H9 (cell line): Measurements from ENCODE around the gene ADTRP. TPM values are rescaled to one million over a fixed set of nuclear protein-coding genes. Genes with fewer than 3 reads are reported as not detected.

ENCODE experiments used
- DNase-seq: peaks from one replicate; pipeline ENCODE4 v3.0.0-alpha.2; 2017
- H2AFZ ChIP-seq: one replicate; pipeline ENCODE4 v1.6.1; 2013; ENCODE audit warnings: mild to moderate bottlenecking, low read length, control low read depth, moderate library complexity
- H2AK5ac ChIP-seq: 2 replicates; pipeline ENCODE4 v1.6.1; 2013; ENCODE audit warnings: low read length, control low read depth, mixed read lengths; ENCODE audit not compliant: insufficient read length
- H2BK120ac ChIP-seq: one replicate; pipeline ENCODE4 v1.6.1; 2013; ENCODE audit warnings: low read depth, mild to moderate bottlenecking, low read length, control low read depth, inconsistent platforms; ENCODE audit not compliant: poor library complexity, severe bottlenecking
- H2BK12ac ChIP-seq: 2 replicates; pipeline ENCODE4 v1.6.1; 2013; ENCODE audit warnings: low read length, control low read depth, mixed read lengths, low read depth; ENCODE audit not compliant: insufficient read length
- H2BK15ac ChIP-seq: 2 replicates; pipeline ENCODE4 v1.6.1; 2013; ENCODE audit warnings: low read depth, low read length, control low read depth
- H2BK20ac ChIP-seq: one replicate; pipeline ENCODE4 v1.6.1; 2013; ENCODE audit warnings: low read depth, mild to moderate bottlenecking, low read length, control low read depth, inconsistent platforms; ENCODE audit not compliant: poor library complexity, severe bottlenecking
- H2BK5ac ChIP-seq: 2 replicates; pipeline ENCODE4 v1.6.1; 2013; ENCODE audit warnings: low read length, control low read depth, mixed read lengths; ENCODE audit not compliant: insufficient read length
- H3K14ac ChIP-seq: 2 replicates; pipeline ENCODE4 v1.6.1; 2013; ENCODE audit warnings: low read length, control low read depth; ENCODE audit not compliant: insufficient read depth
- H3K18ac ChIP-seq: 2 replicates; pipeline ENCODE4 v1.6.1; 2013; ENCODE audit warnings: low read depth, mild to moderate bottlenecking, mixed read lengths, low read length, control low read depth; ENCODE audit not compliant: insufficient read length
- H3K23ac ChIP-seq: 2 replicates; pipeline ENCODE4 v1.6.1; 2013; ENCODE audit warnings: low read length, control low read depth, mixed read lengths, low read depth; ENCODE audit not compliant: insufficient read length
- H3K23me2 ChIP-seq: 2 replicates; pipeline ENCODE4 v1.6.1; 2013; ENCODE audit warnings: low read depth, mild to moderate bottlenecking, mixed read lengths, low read length, control low read depth; ENCODE audit not compliant: insufficient read length, poor library complexity, severe bottlenecking
- H3K27ac ChIP-seq: 2 replicates; pipeline ENCODE4 v1.5.1; 2013; ENCODE audit warnings: low read length, control low read depth, mixed read lengths, low read depth; ENCODE audit not compliant: insufficient read length
- H3K27me3 ChIP-seq: 2 replicates; pipeline ENCODE4 v1.6.1; 2013; ENCODE audit warnings: low read length, control low read depth, inconsistent platforms; ENCODE audit not compliant: insufficient read depth
- H3K4ac ChIP-seq: 2 replicates; pipeline ENCODE4 v1.6.1; 2013; ENCODE audit warnings: low read depth, mild to moderate bottlenecking, control low read depth, inconsistent platforms, low read length, moderate library complexity
- H3K4me1 ChIP-seq: 2 replicates; pipeline ENCODE4 v1.6.1; 2013; ENCODE audit warnings: low read length, control low read depth, inconsistent platforms; ENCODE audit not compliant: insufficient read depth
- H3K4me2 ChIP-seq: 2 replicates; pipeline ENCODE4 v1.6.1; 2013; ENCODE audit warnings: low read length, control low read depth, mixed read lengths; ENCODE audit not compliant: insufficient read length, insufficient read depth
- H3K56ac ChIP-seq: 2 replicates; pipeline ENCODE4 v1.6.1; 2013; ENCODE audit warnings: low read depth, mild to moderate bottlenecking, mixed read lengths, low read length, control low read depth; ENCODE audit not compliant: insufficient read length
- H3K79me1 ChIP-seq: 2 replicates; pipeline ENCODE4 v1.6.1; 2013; ENCODE audit warnings: low read depth, mild to moderate bottlenecking, moderate library complexity, low read length, control low read depth, inconsistent platforms; ENCODE audit not compliant: insufficient read depth, poor library complexity, severe bottlenecking
- H3K79me2 ChIP-seq: 2 replicates; pipeline ENCODE4 v1.6.1; 2013; ENCODE audit warnings: low read length, control low read depth, inconsistent platforms; ENCODE audit not compliant: insufficient read depth
- H3K9ac ChIP-seq: 2 replicates; pipeline ENCODE4 v1.6.1; 2013; ENCODE audit warnings: low read length, control low read depth, mixed read lengths; ENCODE audit not compliant: insufficient read length; ENCODE audit errors: extremely low read depth
- H3K9me3 ChIP-seq: one replicate; pipeline ENCODE4 v1.6.1; 2013; ENCODE audit warnings: low read depth, low read length, inconsistent platforms; ENCODE audit not compliant: control insufficient read depth
- H3T11ph ChIP-seq: one replicate; pipeline ENCODE4 v1.6.1; 2013; ENCODE audit warnings: mild to moderate bottlenecking, low read length, control low read depth, inconsistent platforms
- H4K20me1 ChIP-seq: one replicate; pipeline ENCODE4 v1.6.1; 2013; ENCODE audit not compliant: control insufficient read depth, insufficient read length, insufficient read depth
- H4K5ac ChIP-seq: 2 replicates; pipeline ENCODE4 v1.6.1; 2013; ENCODE audit warnings: low read depth, mild to moderate bottlenecking, mixed read lengths, low read length, control low read depth; ENCODE audit not compliant: insufficient read length
- H4K8ac ChIP-seq: replicated peaks from 2 replicates; pipeline ENCODE4 v1.6.1; 2013; ENCODE audit warnings: low read length, control low read depth, mixed read lengths, low read depth; ENCODE audit not compliant: insufficient read length
- H4K91ac ChIP-seq: 2 replicates; pipeline ENCODE4 v1.6.1; 2013; ENCODE audit warnings: low read depth, mild to moderate bottlenecking, moderate library complexity, mixed read lengths, low read length, control low read depth; ENCODE audit not compliant: insufficient read length
- H3K27ac Mint-ChIP-seq, 3 experiments: 2 replicates in 2 of 3; 3 replicates in 1 of 3; pipeline ENCODE4 v1.8.0; 2020 to 2021; ENCODE audit warnings: mixed read lengths in 3 of 3, mild to moderate bottlenecking in 1 of 3, moderate library complexity in 1 of 3
- H3K27me3 Mint-ChIP-seq: 2 replicates; pipeline ENCODE4 v1.8.0; 2021; ENCODE audit warnings: low read depth, mild to moderate bottlenecking, moderate library complexity, mixed read lengths
- H3K36me3 Mint-ChIP-seq, 3 experiments: 2 replicates in 2 of 3; 3 replicates in 1 of 3; pipeline ENCODE4 v1.8.0; 2020 to 2021; ENCODE audit warnings: low read depth in 3 of 3, mixed read lengths in 3 of 3; ENCODE audit not compliant: insufficient read depth in 1 of 3
- H3K4me1 Mint-ChIP-seq, 2 experiments: 2 replicates each; pipeline ENCODE4 v1.8.0; 2020; ENCODE audit warnings: mixed read lengths in 2 of 2
- H3K4me3 Mint-ChIP-seq, 2 experiments: 2 replicates in 1 of 2; 3 replicates in 1 of 2; pipeline ENCODE4 v1.8.0; 2020 to 2021; ENCODE audit warnings: mild to moderate bottlenecking in 2 of 2, mixed read lengths in 2 of 2, moderate library complexity in 1 of 2
- H3K9me3 Mint-ChIP-seq, 2 experiments: 2 replicates in 1 of 2; 3 replicates in 1 of 2; pipeline ENCODE4 v1.8.0; 2020; ENCODE audit warnings: mild to moderate bottlenecking in 2 of 2, mixed read lengths in 2 of 2, moderate library complexity in 1 of 2
- WGBS: extraction: QIAGEN DNeasy Blood & Tissue Kit; methylation state at CpG from one replicate; pipeline ENCODE4 v1.1.7; 2013; ENCODE audit warnings: missing lambda C conversion rate, low lambda C conversion rate, mixed read lengths; ENCODE audit not compliant: insufficient read length; ENCODE audit errors: extremely low coverage; 5-methylcytosine and 5-hydroxymethylcytosine counted together
- total RNA-seq: library from RNA; stranded (reverse); gene quantifications from 2 replicates; pipeline ENCODE4 v1.2.1, GENCODE V29; 2021
- TF ChIP-seq, protein P1 (sequence below): fragments of 200-600 bp; sonication (generic); conservative IDR thresholded peaks from 3 replicates; pipeline ENCODE4 v1.8.0; 2021; ENCODE audit warnings: antibody characterized with exemption, mild to moderate bottlenecking

The ADTRP gene
- total RNA-seq, 1 experiment from 2014 or later: not detected

DNA sequence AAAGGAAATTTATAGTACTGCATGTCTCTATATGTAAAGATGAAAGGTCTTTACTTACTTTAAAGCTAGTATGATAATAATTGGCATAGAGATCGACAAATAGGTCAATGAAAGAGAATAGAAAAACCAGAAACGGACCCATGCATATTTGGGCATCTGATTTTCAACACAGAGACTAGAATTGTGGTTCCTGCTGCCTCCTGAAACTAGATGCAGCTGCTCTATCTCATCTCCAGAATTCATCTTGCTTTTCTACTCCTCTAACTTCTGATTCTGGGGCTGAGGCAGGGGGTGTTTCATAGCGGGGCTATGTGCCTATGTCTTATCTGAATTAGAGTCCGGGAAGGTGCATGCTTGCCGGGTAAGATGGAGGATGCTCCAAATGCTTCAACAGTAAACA, 105.9 kb downstream of the ADTRP start:
- TF ChIP-seq, protein P1, sequence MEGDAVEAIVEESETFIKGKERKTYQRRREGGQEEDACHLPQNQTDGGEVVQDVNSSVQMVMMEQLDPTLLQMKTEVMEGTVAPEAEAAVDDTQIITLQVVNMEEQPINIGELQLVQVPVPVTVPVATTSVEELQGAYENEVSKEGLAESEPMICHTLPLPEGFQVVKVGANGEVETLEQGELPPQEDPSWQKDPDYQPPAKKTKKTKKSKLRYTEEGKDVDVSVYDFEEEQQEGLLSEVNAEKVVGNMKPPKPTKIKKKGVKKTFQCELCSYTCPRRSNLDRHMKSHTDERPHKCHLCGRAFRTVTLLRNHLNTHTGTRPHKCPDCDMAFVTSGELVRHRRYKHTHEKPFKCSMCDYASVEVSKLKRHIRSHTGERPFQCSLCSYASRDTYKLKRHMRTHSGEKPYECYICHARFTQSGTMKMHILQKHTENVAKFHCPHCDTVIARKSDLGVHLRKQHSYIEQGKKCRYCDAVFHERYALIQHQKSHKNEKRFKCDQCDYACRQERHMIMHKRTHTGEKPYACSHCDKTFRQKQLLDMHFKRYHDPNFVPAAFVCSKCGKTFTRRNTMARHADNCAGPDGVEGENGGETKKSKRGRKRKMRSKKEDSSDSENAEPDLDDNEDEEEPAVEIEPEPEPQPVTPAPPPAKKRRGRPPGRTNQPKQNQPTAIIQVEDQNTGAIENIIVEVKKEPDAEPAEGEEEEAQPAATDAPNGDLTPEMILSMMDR: no peak

More for the DNA sequence above, 105.9 kb downstream of the ADTRP start:
- H3K27ac Mint-ChIP-seq: no peak overlapping the region
- Histone ChIP-seq H2AK5ac (no peak overlapping the region), H3K9me3 (no peaks in the 10 kb centered on the region), H3K18ac (no peak overlapping the region), H4K8ac (no peak overlapping the region), H4K91ac (no peak overlapping the region), H2BK120ac (no peak overlapping the region), H3K4me2 (no peak overlapping the region), H2BK5ac (no peak overlapping the region), H2BK12ac (no peak overlapping the region), H2BK15ac (no peak overlapping the region), H3K23ac (no peak overlapping the region), H3K9ac (no peak overlapping the region), H3K79me1 (no peaks in the 10 kb centered on the region), H3K27me3 (no peaks in the 10 kb centered on the region), H3K27ac (no peak overlapping the region), H2BK20ac (no peak overlapping the region), H4K20me1 (no peaks in the 10 kb centered on the region), H4K5ac (no peak overlapping the region), H3K56ac (no peak overlapping the region), H3K4ac (no peak overlapping the region), H3K79me2 (no peaks in the 10 kb centered on the region), H3K23me2 (no peaks in the 10 kb centered on the region), H3K4me1 (no peaks in the 10 kb centered on the region), H3T11ph (no peak overlapping the region), H2AFZ (no peak overlapping the region), H3K14ac (no peak overlapping the region)
- H3K27me3 Mint-ChIP-seq: no peaks in the 10 kb centered on the region
- WGBS: no CpG with 5 or more reads among the region's 5 CpGs
- no peak for DNase-seq
- peaks cover 0 to 2% of the 10 kb centered on the region in 2 experiments; a peak in 1 of 4 replicates for H3K4me1 Mint-ChIP-seq
- H3K4me3 Mint-ChIP-seq: no peak overlapping the region
- peaks cover 7 to 21% (median 17%) of the 10 kb centered on the region in 3 experiments for H3K36me3 Mint-ChIP-seq
- peaks cover 17 to 25% of the 10 kb centered on the region in 2 experiments for H3K9me3 Mint-ChIP-seq
